Measurements from ENCODE around the gene NOA1. TPM values are rescaled to one million over a fixed set of nuclear protein-coding genes. Genes with fewer than 3 reads are reported as not detected.
"Not testable (repeated sequence)": the region's sequence is repeated elsewhere in the genome, so short reads cannot be mapped to it uniquely, and the experiment has no call there.

The NOA1 gene
- total RNA-seq, 2 experiments from 2014 or later = 20.2 to 28.1 TPM

GRCh38 chr4:56940403-56940802 lies 37.0 kb downstream of the NOA1 start:
- H3K36me3 ChIP-seq (ENCODE audit: insufficient read depth, low read length) = peaks cover 30% of the 10 kb centered on the region
- TF ChIP-seq CTCF (conservative IDR thresholded peaks at IDR 0.05; ENCODE audit: low read length) (no peak), EZH2phosphoT487 (IDR thresholded peaks at IDR 0.05; ENCODE audit: borderline replicate concordance, low read depth, low read length) (no peak)

GRCh38 chr4:56939826-56940225 lies 37.6 kb downstream of the NOA1 start:
- H3K4me2 ChIP-seq (ENCODE audit: low read length); intact Hi-C loops (cut with micrococcal nuclease; ENCODE audit: unreplicated experiment); H3K4me1 ChIP-seq (ENCODE audit: insufficient read depth, low read length, poor library complexity, severe bottlenecking); H3K9me2 ChIP-seq (ENCODE audit: insufficient read depth, low read length); H2AFZ ChIP-seq (ENCODE audit: low read length); CTCF ChIA-PET (ENCODE audit: unreplicated experiment); DNase-seq (ENCODE audit: low spot score); H3K27ac ChIP-seq (ENCODE audit: low read depth, low read length, poor library complexity, severe bottlenecking); H3K9me3 ChIP-seq (ENCODE audit: low read length); POLR2A ChIA-PET; H3K79me2 ChIP-seq (ENCODE audit: insufficient read depth, low read depth, low read length); BruUV-seq (replicated peaks); H4K20me1 ChIP-seq (ENCODE audit: insufficient read depth, low read length); H3K4me3 ChIP-seq (ENCODE audit: low read depth, low read length, poor library complexity, severe bottlenecking): not testable (repeated sequence)
- peaks cover 30% of the 10 kb centered on the region for H3K36me3 ChIP-seq (ENCODE audit: insufficient read depth, low read length)

More at GRCh38 chr4:56940403-56940802, 37.0 kb downstream of the NOA1 start:
- DNase-seq (ENCODE audit: low spot score) = no peak
- no peak overlapping the region for H2AFZ ChIP-seq (ENCODE audit: low read length)
- POLR2A ChIA-PET = no interaction called here
- no peaks in the 10 kb centered on the region for H4K20me1 ChIP-seq (ENCODE audit: insufficient read depth, low read length)
- no peaks in the 10 kb centered on the region for H3K4me1 ChIP-seq (ENCODE audit: insufficient read depth, low read length, poor library complexity, severe bottlenecking)
- H3K79me2 ChIP-seq (ENCODE audit: insufficient read depth, low read depth, low read length) = no peaks in the 10 kb centered on the region
- H3K9me2 ChIP-seq (ENCODE audit: insufficient read depth, low read length) = no peaks in the 10 kb centered on the region
- CTCF ChIA-PET (ENCODE audit: unreplicated experiment) = no interaction called here
- no peak overlapping the region for H3K27ac ChIP-seq (ENCODE audit: low read depth, low read length, poor library complexity, severe bottlenecking)
- no peak overlapping the region for H3K4me2 ChIP-seq (ENCODE audit: low read length)
- H3K9me3 ChIP-seq (ENCODE audit: low read length) = no peaks in the 10 kb centered on the region
- intact Hi-C loops (cut with micrococcal nuclease; ENCODE audit: unreplicated experiment) = no loop called here
- no peak overlapping the region for H3K4me3 ChIP-seq (ENCODE audit: low read depth, low read length, poor library complexity, severe bottlenecking)
- no TSS peak for BruUV-seq (replicated peaks)

- CTCF ChIA-PET (ENCODE audit: unreplicated experiment) = no interaction called here
- intact Hi-C loops (cut with micrococcal nuclease; ENCODE audit: unreplicated experiment) = no loop called here
- peaks cover 18% of the 10 kb centered on the region; the same call in 1 of the 2 replicates for H3K79me2 ChIP-seq (ENCODE audit: insufficient read depth, low read depth, low read length)
- BruUV-seq (replicated peaks) = no TSS peak
- no peaks in the 10 kb centered on the region for H3K9me2 ChIP-seq (ENCODE audit: insufficient read depth, low read length)
- no peaks in the 10 kb centered on the region for H3K9me3 ChIP-seq (ENCODE audit: low read length)
- no peak overlapping the region for H3K27ac ChIP-seq (ENCODE audit: low read depth, low read length, poor library complexity, severe bottlenecking)
- H4K20me1 ChIP-seq (ENCODE audit: insufficient read depth, low read length) = peaks cover 10% of the 10 kb centered on the region
- no peak for DNase-seq (ENCODE audit: low spot score)
- peaks cover 49% of the 10 kb centered on the region for H3K36me3 ChIP-seq (ENCODE audit: insufficient read depth, low read length)
- TF ChIP-seq CTCF (conservative IDR thresholded peaks at IDR 0.05; ENCODE audit: low read length) = no peak
- no peak for TF ChIP-seq EZH2phosphoT487 (IDR thresholded peaks at IDR 0.05; ENCODE audit: borderline replicate concordance, low read depth, low read length)
- no peak overlapping the region for H3K4me2 ChIP-seq (ENCODE audit: low read length)
- POLR2A ChIA-PET = interaction anchor here (0.6 kb wide), 2 partner anchors 9 to 34 kb away, joined by 3 to 5 read pairs; no protein-coding TSS in a partner anchor
- no peak overlapping the region for H2AFZ ChIP-seq (ENCODE audit: low read length)
- no peaks in the 10 kb centered on the region for H3K4me1 ChIP-seq (ENCODE audit: insufficient read depth, low read length, poor library complexity, severe bottlenecking)
- H3K4me3 ChIP-seq (ENCODE audit: low read depth, low read length, poor library complexity, severe bottlenecking) = no peak overlapping the region
Measured at GRCh38 chr4:56937262-56937661, 40.1 kb downstream of the NOA1 start.

All from OCI-LY7 (cell line).